Sigmoid colon (tissue), 4 donors: Measurements from ENCODE around the gene CFAP100.

Experiments
- EP300 ChIP-seq, 4 donors: sonication (generic); formaldehyde crosslinking; IDR thresholded peaks; one replicate each; pipeline ENCODE4 v1.6.1; 2017; ENCODE audit warnings: antibody characterized with exemption in 4 of 4
- POLR2AphosphoS5 ChIP-seq, 4 donors: sonication (generic); formaldehyde crosslinking; IDR thresholded peaks; one replicate each; pipeline ENCODE4 v1.6.1; 2017; ENCODE audit warnings: antibody characterized with exemption in 4 of 4
- TF ChIP-seq, protein P1 (sequence below), 4 experiments: fragments of 450-650 bp in 3 of 4; fragments of 200-600 bp in 1 of 4; IDR thresholded peaks; one replicate each; pipeline ENCODE4 v1.5.1; 2016 to 2019; ENCODE audit warnings: antibody characterized with exemption in 4 of 4, mild to moderate bottlenecking in 3 of 4, moderate library complexity in 2 of 4

DNA sequence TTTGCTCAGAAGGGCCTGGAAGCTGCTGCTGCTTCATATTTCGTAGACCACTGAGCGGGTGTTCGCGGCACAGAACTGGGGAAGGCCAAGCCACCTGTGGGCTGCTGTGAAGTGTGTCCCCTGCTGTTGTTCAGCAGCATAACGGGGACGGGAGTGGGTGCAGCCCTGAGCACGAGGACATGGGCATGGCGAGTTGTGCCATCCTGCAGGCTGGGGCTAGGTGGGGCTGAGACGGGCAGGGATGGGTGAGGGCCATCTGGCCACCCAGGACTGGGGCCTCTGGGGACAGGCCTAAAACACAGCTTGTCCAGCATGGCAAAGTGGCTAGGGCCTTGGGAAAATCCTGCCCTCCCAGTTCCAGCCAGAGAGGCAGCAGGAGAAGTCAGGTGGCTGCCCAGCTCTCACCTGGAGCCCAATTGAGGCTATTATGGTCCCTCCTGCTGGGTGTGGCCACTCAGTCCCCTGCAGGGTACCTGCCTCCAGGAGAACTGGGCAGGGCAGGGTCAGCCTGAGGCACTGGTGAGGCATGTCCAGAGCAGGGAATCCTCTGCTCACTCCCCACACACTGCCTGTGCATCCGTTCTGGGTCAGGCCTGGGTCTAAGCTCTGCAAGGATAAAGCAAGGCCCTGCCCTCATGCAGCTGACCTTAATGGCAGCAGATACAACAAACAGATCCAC lies 29.5 kb downstream of the CFAP100 start:
- TF ChIP-seq, protein P1, sequence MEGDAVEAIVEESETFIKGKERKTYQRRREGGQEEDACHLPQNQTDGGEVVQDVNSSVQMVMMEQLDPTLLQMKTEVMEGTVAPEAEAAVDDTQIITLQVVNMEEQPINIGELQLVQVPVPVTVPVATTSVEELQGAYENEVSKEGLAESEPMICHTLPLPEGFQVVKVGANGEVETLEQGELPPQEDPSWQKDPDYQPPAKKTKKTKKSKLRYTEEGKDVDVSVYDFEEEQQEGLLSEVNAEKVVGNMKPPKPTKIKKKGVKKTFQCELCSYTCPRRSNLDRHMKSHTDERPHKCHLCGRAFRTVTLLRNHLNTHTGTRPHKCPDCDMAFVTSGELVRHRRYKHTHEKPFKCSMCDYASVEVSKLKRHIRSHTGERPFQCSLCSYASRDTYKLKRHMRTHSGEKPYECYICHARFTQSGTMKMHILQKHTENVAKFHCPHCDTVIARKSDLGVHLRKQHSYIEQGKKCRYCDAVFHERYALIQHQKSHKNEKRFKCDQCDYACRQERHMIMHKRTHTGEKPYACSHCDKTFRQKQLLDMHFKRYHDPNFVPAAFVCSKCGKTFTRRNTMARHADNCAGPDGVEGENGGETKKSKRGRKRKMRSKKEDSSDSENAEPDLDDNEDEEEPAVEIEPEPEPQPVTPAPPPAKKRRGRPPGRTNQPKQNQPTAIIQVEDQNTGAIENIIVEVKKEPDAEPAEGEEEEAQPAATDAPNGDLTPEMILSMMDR (IDR thresholded peaks at IDR 0.05) = no peak
- TF ChIP-seq POLR2AphosphoS5 (IDR thresholded peaks at IDR 0.05) (no peak), EP300 (IDR thresholded peaks at IDR 0.05) (no peak)
